ENCODE measurements around the gene EMILIN1.

Gene EMILIN1

DNA sequence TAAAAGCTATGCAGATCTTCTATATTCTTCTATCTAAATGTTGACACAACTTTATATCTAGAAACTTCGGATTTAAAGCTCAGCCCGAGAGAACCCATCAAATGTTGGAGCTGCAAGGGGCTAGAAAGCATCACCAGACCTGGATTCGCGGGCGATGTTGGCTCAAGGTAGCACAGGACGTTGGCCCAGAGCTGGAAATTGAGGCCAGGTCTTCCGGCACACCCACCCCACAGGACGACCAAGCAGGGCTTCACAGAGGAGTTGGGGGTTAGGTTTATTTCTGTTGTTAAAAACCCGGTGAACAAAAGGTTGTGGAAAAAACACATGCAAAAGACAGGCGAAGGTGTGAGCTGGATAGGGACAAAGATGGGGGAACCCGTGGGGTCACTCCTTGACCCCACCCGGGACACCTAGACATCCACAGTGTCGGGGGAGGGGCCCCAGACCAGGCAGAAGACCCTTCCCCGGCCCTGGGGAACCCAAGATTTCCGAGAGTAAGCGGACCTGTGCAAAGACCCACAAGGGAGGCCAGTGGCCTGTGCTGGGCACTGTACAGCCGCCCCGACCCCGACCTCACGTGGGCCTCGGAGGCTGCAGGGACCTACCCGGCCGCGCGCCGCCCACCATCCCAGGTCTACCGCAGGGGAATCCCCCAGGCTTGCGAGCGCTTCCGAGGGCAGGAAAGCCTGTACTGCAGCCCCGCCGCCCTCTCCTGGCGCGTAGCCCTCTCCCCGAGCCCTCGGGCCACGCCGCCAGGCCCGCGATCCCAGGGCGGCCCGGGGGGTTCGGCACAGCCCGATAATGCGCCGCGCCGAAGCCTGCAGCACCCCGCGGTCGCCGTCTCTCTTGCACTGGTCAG, 28.8 kb upstream of the EMILIN1 start:
- TF ChIP-seq, protein P1, sequence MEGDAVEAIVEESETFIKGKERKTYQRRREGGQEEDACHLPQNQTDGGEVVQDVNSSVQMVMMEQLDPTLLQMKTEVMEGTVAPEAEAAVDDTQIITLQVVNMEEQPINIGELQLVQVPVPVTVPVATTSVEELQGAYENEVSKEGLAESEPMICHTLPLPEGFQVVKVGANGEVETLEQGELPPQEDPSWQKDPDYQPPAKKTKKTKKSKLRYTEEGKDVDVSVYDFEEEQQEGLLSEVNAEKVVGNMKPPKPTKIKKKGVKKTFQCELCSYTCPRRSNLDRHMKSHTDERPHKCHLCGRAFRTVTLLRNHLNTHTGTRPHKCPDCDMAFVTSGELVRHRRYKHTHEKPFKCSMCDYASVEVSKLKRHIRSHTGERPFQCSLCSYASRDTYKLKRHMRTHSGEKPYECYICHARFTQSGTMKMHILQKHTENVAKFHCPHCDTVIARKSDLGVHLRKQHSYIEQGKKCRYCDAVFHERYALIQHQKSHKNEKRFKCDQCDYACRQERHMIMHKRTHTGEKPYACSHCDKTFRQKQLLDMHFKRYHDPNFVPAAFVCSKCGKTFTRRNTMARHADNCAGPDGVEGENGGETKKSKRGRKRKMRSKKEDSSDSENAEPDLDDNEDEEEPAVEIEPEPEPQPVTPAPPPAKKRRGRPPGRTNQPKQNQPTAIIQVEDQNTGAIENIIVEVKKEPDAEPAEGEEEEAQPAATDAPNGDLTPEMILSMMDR (IDR thresholded peaks at IDR 0.05; ENCODE audit: extremely low read depth, insufficient read depth, missing control alignments) = peak; percentile 29
- in situ Hi-C loops (cut with MboI; ENCODE audit: low pct_unique_long_range_greater_than_20kb, low sequenced_read_pairs, unreplicated experiment) = no loop called here
- DNase-seq (ENCODE audit: low spot score) = peak; percentile 81

DNA sequence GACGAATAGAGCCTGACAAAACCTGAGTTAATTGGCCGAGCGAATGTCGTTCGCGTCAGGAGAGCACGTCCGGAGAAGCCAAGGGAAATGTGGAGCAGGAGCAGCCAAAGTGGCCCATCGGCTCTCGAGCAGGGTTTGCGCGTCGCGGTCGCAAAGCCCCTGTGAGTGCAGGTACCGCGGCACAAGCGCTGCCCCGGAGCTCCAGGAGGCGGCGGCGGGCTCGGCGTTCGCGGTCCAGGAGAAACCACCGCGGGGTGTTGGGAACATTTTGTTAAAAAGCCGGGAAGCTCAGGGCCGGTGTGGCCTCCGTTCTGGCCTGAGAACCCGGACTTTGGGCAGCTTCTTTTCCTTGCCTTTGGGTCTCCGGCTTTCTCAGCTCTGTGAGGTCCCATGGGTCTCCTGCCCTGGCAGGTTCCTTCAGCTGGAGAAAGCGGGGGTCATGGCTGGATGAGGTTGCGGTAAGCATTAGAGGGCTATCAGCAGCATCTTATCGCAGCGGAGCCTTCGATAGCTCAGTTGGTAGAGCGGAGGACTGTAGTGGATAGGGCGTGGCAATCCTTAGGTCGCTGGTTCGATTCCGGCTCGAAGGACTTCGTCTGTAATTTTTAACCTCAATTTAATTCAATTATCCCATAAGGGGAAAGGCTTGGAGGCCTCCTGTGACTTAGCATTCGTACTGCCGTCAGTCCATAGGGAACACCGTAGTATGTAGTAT, 28.0 kb upstream of the EMILIN1 start:
- in situ Hi-C loops (cut with MboI; ENCODE audit: low pct_unique_long_range_greater_than_20kb, low sequenced_read_pairs, unreplicated experiment) = no loop called here
- TF ChIP-seq, protein P1 (IDR thresholded peaks at IDR 0.05; ENCODE audit: extremely low read depth, insufficient read depth, missing control alignments) = no peak
- DNase-seq (ENCODE audit: low spot score) = peak; percentile 88

DNA sequence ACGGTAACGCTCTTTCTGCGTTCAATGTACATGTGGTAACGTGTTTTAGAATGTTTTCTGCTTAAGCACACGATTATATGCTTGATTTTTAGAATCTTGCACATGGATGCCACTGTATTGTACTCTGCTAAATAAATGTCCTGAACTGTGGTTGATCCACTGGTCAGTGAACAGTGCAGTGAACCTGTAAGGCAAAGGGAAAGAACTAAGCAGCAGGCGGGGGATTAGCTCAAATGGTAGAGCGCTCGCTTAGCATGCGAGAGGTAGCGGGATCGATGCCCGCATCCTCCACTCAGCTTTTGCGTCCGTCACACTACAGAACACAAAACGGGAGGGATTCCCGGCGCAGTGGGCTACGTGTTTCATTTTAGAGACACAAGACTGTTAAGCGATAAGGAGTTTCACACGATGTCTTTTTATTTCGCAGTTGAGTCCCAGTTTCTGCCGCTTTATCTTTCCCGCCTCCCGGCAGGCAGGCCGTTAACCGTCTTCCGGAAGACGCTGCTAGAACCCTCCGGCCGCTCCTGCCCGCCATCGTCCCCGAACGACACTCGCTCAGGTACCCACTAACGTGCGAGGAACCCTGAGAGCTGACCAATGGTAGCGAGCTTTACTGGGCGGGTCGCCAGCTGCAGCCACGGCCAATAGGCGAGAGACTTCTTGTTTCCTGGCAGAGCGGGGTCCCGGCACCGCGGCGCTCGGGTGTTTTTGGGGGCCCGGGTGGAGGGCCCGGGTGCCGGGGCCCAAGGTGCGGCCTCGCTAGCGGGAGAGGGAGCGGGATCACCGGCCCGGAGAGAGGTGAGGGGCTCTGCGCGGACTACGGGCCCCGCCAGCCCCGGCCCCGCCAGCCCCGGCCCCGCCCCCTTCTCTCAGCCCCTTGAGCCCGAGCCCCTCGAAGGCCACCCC, 27.2 kb upstream of the EMILIN1 start, which contains the start of gene AGBL5:
Gene AGBL5, plus strand, starts transcription at position 673 of the 906 bp plus-strand sequence. CDS start 1,291 bp downstream, outside the sequence.
- peak; percentile 100 for DNase-seq (ENCODE audit: low spot score)
- TF ChIP-seq, protein P1 (IDR thresholded peaks at IDR 0.05; ENCODE audit: extremely low read depth, insufficient read depth, missing control alignments) = no peak
- in situ Hi-C loops (cut with MboI; ENCODE audit: low pct_unique_long_range_greater_than_20kb, low sequenced_read_pairs, unreplicated experiment) = no loop called here

DNA sequence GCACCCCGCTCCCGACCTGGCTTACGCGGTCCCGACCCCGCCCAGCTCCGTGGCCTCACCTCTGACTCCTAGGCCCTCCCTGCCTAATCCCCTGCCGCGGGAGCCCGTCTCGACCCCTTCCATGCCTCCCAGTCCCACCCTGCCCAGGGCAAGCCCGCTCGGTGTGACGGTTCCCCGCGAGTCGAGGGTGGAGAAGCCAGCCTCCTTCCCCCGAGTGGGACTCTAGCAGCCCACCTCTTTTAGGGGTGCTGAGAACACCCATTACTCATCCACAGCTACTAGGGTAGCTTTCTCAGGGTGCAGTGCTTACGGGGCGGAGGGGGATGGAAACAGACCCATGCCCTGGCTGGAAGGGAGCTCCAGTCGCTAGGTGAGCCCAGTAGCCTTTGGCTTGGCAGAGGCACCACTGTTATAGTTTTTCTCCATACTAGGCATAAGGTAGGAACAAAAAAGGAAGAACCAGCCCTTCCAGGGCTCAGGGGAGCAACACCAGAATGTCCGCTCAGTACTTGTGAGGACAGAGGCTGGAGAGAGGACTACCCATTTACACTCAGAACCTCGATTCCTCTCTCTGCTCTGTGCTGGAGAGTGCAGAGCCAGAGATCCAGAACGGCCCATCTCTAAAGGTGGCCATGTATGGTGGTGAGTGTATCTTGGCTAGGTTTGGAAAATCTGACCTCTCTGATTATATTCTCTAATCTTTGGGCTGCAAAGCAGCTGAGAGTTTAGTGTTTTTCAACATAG, 26.3 kb upstream of the EMILIN1 start:
- DNase-seq (ENCODE audit: low spot score) = no peak
- in situ Hi-C loops (cut with MboI; ENCODE audit: low pct_unique_long_range_greater_than_20kb, low sequenced_read_pairs, unreplicated experiment) = no loop called here
- TF ChIP-seq, protein P1 (IDR thresholded peaks at IDR 0.05; ENCODE audit: extremely low read depth, insufficient read depth, missing control alignments) = no peak

DNA sequence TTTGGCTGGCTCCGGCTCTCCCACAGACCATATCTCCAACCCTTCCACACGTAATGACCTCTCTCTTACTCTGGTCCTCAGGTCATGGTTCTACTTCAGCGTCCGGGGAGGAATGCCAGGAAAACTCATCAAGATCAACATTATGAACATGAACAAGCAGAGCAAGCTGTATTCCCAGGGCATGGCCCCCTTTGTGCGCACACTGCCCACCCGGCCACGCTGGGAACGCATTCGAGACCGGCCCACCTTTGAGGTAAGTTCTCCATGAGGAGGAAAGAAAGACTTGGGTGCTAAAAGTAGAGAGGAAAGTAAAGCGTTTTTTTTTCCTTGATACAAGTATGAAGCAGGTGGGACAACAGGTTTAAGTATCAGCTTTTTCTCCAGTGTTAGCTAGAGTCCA, 25.1 kb upstream of the EMILIN1 start:
- TF ChIP-seq, protein P1 (IDR thresholded peaks at IDR 0.05; ENCODE audit: extremely low read depth, insufficient read depth, missing control alignments) = no peak
- in situ Hi-C loops (cut with MboI; ENCODE audit: low pct_unique_long_range_greater_than_20kb, low sequenced_read_pairs, unreplicated experiment) = no loop called here
- no peak for DNase-seq (ENCODE audit: low spot score)
